Esophagus squamous epithelium (tissue), 4 donors: ENCODE data around the gene SOSTDC1.

Experiments
- CTCF ChIP-seq, 6 experiments: fragments of 450-650 bp in 4 of 6; fragments of 200-600 bp in 2 of 6; sonication (generic) in 2 of 6; IDR thresholded peaks; one replicate each; pipeline ENCODE4 v1.5.1; 2016 to 2019; ENCODE audit warnings: antibody characterized with exemption in 6 of 6, mild to moderate bottlenecking in 4 of 6, moderate library complexity in 4 of 6
- POLR2A ChIP-seq, 4 donors: fragments of 450-650 bp; IDR thresholded peaks; one replicate each; pipeline ENCODE4 v1.6.1; 2017; ENCODE audit warnings: antibody characterized with exemption in 4 of 4, mild to moderate bottlenecking in 4 of 4, moderate library complexity in 3 of 4

- no peak for TF ChIP-seq CTCF (IDR thresholded peaks at IDR 0.05)
- TF ChIP-seq POLR2A (IDR thresholded peaks at IDR 0.05): no peak
Measured at GRCh38 chr7:16422917-16423316, 42.6 kb downstream of the SOSTDC1 start.
